GM21723 (cell line): ENCODE results near the gene SRM.
"Not testable (repeated sequence)": the region's sequence is repeated elsewhere in the genome, so short reads cannot be mapped to it uniquely, and the experiment has no call there.

Experiments
- ATAC-seq: cut with Tn5 transposase; IDR thresholded peaks from one replicate; pipeline ENCODE4 v1.9.1; 2021; ENCODE audit warnings: mild to moderate bottlenecking, moderate library complexity; ENCODE audit not compliant: unreplicated experiment

Gene SRM

GRCh38 chr1:11059968-11060830 lies at the start of gene SRM:
Gene SRM, minus strand, starts transcription at chr1:11060018. Its CDS starts 75 bp downstream, at chr1:11059943.
- ATAC-seq = peak; percentile 85

DNA sequence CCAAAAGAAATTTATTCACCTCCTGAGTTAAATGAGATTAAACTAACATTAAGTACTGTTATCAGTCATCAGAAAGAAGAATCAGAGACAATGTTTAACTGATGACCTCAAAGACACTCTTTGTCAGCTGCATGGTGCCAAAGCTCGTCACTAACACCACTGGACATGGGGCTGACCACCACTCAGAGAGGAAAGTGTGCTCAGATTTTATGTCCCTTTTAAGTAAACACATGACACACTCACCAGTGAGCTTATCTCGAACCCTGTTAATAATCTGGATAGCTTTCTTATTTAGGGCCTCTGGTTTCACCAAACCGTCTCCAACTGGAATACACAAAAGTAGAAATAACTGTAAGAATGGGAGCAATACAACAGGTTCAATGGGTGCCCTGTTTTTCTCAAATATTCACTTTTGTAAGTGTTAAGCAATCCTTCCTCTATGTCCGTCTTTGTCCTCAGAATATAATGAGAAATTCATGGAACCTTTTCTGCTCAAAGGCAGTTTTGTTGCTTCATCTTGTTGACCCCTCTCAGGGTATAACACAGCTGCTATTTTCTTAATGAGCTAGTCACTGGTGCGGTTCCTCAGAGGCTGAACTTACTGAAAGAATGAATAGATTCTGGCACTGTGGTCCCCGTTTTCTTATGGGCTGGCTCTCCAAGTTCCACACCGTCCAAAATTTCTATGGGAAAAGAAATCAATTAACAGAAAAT lies 49.4 kb upstream of the SRM start:
- ATAC-seq = no peak

DNA sequence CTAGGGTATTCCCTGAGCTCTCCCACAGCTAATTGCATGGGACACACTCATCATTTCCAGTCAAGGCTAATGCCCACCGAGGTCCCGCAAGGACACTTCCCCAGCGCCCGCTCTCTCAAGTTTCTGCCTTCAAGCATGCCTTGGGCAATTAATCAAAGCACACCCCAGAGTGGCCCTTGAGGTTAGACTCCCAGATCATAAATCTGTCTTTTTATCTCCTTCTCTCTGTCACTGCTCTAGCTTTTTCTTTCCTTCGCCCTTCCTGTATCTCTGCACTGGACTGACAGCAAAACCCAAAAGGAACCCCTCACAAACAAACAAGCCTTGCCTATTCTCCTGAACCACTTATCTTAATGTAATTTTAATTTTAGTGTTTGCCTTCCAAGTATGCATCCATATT lies 47.8 kb upstream of the SRM start:
- no peak for ATAC-seq

DNA sequence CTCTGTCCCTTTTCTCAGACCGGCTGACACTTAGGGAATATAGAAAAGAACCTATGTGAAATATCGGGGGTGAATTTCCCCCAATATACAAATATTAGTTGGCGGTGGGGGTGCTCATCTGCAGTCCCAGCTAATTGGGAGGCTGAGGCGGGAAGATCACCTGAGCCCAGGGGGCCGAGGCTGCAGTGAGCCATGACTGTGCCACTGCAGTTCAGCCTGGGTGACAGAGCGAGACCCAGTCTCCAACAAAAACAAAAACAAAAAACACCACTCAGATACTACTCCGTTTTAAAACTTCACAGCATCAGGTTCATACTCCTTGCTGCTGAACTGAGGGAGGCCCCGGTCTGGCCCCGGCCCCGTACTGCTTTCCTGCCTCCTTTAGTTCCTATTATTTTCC lies 45.8 kb upstream of the SRM start:
- ATAC-seq = no peak

- no peak for ATAC-seq
Measured at GRCh38 chr1:11101347-11101746, 41.5 kb upstream of the SRM start.

GRCh38 chr1:11100806-11101205 lies 41.0 kb upstream of the SRM start:
- not testable (repeated sequence) for ATAC-seq

DNA sequence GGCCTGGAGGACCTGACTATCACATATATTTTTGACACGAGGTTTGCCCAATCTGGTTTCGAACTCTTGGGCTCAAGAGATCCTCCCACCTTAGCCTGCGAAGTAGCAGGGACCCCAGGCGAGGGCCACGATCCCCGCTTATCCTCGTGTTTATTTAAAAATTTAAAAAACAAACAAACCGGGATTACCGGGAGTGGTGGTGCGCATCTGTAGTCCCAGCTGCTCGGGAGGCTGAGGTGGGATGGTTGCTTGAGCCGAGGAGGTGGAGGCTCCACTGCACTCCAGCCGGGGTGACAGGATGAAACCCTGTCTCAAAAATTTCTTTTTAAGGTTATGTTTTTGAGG lies 40.3 kb upstream of the SRM start:
- no peak for ATAC-seq

- ATAC-seq = peak; percentile 92
Measured at GRCh38 chr1:11099310-11100148, 39.7 kb upstream of the SRM start, which contains the start of gene EXOSC10. Gene EXOSC10, minus strand, starts transcription at chr1:11099869. Its CDS starts 38 bp downstream, at chr1:11099831.

- ATAC-seq = no peak
Measured at GRCh38 chr1:11098931-11099309, 39.1 kb upstream of the SRM start.

GRCh38 chr1:11083784-11084183 lies 24.0 kb upstream of the SRM start:
- not testable (repeated sequence) for ATAC-seq

DNA sequence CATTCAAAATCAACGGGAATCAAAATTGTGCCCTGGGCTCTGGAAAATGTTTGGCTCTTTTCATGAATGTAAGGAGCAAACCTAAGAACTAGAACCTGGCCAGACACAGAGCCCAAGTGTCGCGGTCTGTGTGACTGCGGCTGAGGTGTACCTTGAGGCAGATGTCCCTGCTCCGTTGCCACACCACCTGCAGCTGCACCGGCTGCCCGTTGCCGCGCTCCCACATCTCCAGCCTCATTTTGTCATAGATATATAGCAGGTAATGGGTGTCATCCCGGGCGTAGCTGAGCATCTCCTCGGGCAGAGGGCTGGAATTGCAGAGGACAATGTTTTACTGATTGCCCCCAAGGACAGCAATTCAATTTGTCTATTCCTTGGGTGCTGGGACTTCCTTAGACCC lies 21.1 kb upstream of the SRM start:
- ATAC-seq = no peak

GRCh38 chr1:11078631-11079030 lies 18.8 kb upstream of the SRM start:
- ATAC-seq = no peak

DNA sequence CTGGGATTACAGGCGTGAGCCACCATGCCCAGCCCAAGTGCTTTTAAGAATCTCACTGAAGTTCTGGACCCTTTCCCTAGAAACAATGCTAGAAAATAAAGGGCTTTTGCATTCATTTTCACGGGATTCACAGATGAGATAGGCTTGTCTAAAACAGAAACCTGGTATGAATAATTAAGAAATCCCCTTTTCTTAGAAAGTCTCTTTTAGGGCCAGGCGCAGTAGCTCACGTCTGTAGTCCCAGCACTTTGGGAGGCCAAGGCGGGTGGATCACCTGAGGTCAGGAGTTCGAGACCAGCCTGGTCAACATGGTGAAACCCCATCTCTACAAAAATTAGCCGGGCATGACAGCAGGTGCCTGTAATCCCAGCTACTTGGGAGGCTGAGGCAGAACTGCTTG lies 13.6 kb upstream of the SRM start:
- ATAC-seq = not testable (repeated sequence)

DNA sequence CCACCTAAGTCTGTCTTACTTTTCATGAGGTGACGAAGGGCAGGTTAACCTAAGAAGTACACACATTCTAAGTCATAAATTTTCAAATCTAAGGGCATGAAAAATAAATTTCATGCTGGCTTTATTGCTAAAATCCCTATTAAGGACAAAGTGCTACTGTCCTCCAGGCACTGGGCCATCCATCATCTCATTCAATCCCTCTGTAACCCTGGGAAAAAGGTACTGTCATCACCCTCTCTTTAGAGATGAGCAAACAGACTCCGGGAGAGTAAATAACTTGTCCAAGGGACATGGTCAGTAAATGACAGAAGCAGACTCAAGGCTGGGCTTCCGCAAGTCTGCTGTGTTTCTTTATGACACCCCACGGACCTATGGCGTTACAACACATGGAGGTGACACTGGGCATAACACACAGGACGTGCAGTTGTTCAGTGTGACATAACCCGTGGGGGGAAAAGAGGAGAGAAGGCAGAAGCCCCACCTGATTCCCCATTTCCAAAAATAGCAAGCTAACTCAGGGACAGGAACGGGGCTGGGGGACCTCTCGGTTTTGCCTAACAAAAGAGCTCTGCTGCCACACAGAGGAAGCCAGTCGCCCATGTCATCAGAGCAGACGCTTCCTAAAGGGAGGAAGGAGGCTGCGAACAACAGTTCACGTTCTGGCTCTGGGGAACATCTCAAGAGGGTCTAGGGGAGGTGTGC lies 12.5 kb upstream of the SRM start:
- no peak for ATAC-seq

DNA sequence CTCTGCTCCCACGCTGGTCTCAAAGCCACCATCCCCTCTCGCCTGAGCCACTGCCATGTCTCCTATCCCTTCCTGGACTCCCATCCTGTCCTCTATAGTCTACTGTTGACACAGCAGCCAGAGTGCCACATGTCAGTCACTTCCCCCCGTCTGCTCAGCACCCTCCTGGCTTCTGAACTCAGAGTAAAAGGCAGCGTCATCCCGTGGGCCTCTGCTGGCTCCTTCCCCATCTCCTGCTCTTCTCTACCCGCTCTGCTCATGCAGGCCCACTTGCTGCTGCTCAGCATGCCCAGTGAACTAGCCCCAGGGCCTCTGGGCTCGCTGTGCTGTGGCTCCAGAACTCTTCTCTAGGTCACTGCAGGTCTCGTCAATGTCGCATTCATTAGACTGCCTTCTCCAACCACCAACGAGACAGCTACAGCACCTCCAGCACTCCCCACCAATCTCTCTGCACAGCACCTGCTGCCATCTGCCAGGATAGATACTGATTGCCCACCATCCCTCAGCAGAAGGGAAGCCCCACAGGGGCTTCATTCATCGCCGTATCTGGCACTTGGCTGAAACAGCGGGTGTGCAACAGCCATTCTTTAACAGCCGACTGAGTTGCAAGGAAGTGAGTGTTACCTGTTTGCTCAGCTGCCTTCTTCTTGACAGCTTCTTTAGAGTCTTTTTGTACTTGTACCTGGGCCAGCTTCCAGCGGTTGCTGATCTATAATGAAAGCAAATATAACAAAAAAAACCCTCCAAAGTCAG lies 11.8 kb upstream of the SRM start:
- ATAC-seq = no peak

GRCh38 chr1:11070876-11071275 lies 11.1 kb upstream of the SRM start:
- no peak for ATAC-seq

DNA sequence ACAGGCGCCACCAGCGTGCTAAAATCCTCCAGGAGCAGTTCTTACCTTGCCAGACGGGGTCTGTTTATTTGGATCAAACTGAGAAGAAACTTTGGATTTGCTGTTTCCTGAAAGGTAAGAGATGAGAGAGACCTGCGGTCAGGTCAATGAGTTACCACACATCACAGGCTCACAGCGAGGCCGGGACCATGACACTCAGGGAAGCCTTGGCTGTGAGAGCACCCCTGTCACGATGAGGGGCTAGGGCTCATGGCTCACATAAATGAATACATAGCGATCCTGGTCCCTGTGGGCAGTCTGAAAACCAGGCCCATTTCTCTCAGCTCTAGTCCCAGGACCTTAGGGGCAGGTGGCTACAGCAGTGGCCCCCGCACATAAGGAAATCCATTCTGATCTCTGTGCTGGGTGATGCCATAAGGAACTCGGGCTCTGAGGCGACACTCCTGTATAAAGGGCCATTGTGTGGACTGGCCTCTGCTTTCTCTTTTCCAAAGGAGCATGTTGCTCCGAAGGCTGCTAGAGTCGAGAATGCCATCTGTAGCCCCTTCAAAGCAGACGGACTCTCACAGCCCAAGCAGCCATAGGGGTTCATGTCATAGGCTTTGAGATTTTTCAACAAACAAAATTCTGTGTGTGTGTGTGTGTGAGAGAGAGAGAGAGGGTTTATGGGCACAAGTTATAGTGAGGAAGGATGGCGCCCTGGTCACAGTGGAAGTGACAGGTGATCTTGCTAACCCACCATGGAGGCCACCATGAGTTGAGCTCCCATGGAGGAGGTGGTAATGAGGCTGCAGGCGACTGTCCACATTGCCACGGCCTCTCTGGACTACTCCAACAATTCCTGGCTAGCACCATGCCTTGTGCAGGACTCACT lies 9.0 kb upstream of the SRM start:
- ATAC-seq = no peak

GRCh38 chr1:11067716-11068599 lies 8.1 kb upstream of the SRM start:
- ATAC-seq = no peak
